HuH-7 (cell line): ENCODE data around the gene SPG21.

ENCODE experiments used
- DNase-seq: peaks from one replicate; pipeline ENCODE4 v3.0.0; 2011; ENCODE audit warnings: low spot score

SPG21 gene

DNA sequence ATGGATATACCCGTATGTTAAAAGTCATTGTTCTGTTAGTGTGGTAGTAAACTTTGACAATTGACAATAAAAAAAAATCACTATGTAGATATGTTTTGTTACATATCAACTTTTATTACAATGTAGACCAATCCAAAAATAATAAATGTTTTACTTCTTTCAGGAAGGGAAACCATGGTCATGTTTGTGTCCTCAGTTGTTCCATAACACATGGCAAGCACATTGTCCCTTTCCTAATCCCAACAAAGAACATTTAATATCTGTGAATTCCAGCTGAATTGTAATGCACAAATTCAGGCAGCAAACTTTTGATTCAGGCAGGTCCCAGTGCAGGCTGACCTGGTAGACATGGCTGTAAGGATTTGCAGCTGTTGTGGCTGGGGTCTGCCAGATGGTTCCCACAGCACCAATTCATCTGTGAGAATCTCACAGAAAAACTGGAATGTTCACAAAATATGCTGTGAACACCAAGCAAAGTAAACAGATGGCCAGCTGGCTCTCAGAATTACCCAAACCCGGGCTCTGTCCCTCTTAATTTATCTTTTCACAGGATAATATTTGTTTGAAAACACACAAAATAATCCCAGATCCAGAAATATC lies 1.9 kb upstream of the SPG21 start:
- DNase-seq = no peak

DNA sequence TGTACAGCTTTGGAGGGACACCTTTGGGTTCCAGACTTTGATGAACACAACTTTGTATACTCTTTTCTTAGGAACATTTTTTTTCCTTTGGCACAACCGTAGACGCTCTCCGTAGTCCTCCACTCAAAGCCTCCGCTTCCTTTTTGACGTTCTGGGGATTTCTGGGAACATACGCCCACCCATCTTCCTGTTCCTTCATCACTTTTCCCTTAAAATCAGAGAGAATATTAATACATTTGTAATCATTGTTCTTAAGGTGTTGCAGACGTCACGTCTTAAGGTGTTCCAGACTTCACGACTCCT lies 405 bp upstream of the SPG21 start:
- DNase-seq = no peak

DNA sequence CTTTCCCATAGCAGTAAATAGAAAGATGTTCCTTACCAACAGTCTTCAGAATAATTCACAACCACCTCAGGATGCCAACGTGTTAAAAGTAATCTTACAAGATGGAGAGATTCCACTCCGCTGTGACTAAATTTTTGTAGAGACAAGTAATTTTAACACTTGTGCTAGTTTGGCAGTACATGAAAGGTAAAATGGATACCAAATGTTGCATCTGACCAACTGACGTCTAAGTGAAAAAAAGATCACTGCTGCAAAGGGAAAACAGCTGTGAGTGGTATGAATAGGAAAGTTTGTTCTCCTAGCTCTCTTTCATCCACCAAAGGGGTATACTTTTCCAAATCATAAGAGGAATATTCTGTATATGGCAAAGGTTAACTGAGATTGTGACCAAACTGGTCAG lies 2.6 kb downstream of the SPG21 start:
- DNase-seq = no peak

DNA sequence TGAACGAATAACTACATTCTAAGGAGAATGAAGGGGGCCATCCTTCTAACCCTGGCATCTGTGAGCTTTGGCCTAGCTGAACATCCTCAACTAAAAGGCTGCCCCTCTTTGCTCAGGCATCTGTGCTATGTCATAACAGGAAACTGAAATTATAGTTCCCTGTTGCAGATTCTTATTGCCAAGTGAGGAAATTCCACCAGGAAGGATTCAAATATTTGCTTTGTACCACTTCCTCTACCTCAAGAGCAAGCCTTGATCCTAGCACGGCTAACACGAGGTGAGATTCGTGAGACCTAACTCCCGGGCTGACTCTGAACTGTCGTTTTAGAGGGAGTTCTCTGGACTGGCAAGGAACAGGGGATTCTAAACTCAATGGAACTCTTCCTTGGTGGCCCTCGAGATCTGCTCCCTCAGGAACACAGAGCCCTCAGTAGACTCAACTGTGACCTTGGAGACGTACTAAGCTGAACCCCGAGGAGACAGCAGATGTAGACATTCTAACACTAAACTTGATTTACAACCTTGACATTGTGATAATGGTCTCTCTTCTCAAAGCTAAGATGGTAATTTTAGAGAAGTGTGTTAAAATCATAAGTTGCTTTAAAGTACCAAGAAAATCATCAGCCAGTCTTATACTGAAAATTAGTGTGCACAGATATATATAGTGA lies 4.2 kb downstream of the SPG21 start:
- no peak for DNase-seq

DNA sequence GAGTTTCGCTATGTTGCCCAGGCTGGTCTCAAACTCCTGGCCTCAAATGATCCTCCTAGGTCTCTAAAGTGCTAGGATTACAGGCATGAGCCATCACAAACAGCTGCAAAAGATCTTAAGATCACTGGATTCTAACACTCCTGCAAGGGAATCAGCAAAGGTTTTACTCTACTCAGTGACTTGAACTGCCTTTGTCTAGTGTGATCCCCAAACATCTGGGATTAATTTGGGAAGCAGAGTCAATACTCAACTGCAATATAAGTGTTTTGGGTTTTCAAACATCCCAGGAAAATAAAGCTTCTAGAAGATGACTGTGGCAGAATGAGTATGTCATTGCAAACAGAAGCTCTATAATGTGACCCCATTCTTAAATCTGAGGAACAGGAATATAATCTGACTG lies 7.2 kb downstream of the SPG21 start:
- no peak for DNase-seq

- no peak for DNase-seq
These were observed 7.8 kb downstream of the SPG21 start for GRCh38 chr15:64981812-64982431.

- no peak for DNase-seq
These were observed 10.4 kb downstream of the SPG21 start for GRCh38 chr15:64979252-64979710.

- DNase-seq = no peak
These were observed 14.3 kb downstream of the SPG21 start for GRCh38 chr15:64975390-64975789.

DNA sequence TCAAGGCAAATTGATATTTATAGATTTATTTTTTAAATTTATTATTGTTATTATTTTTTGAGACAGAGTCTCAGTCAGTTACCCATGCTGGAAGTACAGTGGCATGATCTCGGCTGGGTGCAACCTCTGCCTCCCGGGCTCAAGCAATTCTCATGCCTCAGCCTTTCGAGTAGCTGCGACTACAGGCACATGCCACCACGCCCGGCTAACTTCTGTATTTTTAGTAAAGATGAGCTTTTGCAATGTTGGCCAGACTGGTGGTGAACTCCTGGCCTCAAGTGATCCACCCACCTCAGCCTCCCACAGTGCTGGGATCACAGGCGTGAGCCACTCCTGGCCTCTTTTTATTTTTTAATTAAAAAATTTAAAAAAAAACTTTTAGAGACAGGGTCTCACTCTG lies 19.0 kb downstream of the SPG21 start:
- DNase-seq = no peak

GRCh38 chr15:64969401-64969800 lies 20.3 kb downstream of the SPG21 start:
- DNase-seq = no peak

GRCh38 chr15:64961013-64961412 lies 28.7 kb downstream of the SPG21 start:
- no peak for DNase-seq

GRCh38 chr15:64960153-64960552 lies 29.6 kb downstream of the SPG21 start:
- DNase-seq = no peak

- DNase-seq = no peak
These were observed 30.6 kb downstream of the SPG21 start for GRCh38 chr15:64959128-64959527.

GRCh38 chr15:64954395-64954794 lies 35.3 kb downstream of the SPG21 start:
- DNase-seq = no peak

DNA sequence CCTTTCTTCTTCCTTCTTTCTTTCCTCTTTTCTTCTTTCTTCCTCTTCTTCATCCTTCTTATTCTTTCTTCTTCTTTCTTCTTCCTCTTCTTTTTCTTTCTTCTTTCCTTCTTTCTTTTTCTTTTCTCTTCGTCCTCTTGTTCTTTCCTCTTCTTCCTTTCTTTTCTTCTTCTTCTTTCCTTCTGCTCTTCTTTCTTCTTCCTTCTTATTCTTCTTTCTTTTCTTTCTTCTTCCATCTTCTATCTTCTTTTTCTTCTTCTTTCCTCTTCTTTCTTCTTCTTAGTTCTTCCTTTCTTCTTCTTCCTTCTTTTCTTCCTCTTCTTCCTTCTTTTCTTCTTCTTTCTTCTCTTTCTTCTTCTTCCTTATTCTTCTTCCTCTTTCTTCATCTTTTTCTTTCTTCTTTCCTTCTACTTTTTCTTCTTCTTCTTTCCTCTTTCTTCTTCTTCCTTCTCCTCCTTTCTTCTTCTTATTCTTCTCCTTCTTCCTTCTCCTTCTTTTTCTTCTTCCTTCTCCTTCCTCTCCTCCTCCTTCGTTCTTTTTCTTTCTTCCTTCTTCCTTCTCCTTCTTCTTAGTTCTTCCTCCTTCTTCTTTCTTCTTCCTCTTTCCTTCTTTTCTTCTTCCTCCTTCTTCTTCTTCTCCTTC lies 37.8 kb downstream of the SPG21 start:
- no peak for DNase-seq

DNA sequence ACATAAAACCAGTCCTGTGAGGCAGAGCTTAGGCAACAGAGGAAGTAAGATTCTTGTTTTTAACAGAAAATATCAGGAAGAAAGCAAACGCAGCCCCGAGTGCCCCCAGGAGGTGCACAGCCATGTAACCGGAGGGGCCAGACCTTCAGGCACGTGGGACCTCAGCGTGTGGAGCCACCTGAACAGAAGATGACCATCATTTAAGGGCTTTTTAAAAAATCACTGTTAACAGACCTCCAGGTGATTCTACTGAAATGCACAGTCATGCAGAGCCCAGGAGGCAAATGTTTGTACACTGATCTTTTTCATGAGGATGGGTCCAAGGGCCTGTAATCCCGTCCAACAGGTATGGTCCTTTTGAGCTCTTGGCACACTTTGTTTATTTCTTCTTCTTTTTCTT lies 38.8 kb downstream of the SPG21 start:
- DNase-seq = no peak

GRCh38 chr15:64949383-64950186 lies 40.1 kb downstream of the SPG21 start:
- no peak for DNase-seq

DNA sequence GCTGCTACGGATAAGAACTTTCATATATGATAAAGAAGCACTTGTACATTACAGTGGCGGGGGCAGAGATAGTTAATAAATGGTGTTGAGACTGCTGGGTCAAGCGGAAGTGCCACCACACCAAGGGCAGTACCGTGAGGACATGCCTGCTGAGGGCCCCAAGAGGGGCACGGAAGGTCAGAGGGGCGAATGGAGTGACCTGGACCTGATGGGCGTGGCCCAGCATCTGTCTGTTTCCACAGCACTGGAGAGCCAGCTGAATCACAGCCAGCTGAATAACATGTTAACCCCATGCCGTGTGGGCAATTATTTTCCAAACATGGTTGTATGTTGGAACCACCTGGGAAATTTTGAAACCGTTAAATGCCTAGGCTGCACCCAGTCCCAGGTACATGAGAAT lies 40.8 kb downstream of the SPG21 start:
- DNase-seq = no peak

- no peak for DNase-seq
These were observed 42.5 kb downstream of the SPG21 start for GRCh38 chr15:64947211-64947610.

- no peak for DNase-seq
These were observed 44.8 kb downstream of the SPG21 start for GRCh38 chr15:64944961-64945360.

GRCh38 chr15:64943512-64944225 lies 46.0 kb downstream of the SPG21 start:
- no peak for DNase-seq

- DNase-seq = no peak
These were observed 47.4 kb downstream of the SPG21 start for GRCh38 chr15:64942356-64942755.
